Measurements from ENCODE around the gene NTHL1.

GRCh38 chr16:2001456-2002355, 45.9 kb downstream of the NTHL1 start:
- TF ChIP-seq CTCF (CRISPR knock-in tag; IDR thresholded peaks at IDR 0.05) (no peak), NBN (conservative IDR thresholded peaks at IDR 0.05) (no peak), RBM22 (optimal IDR thresholded peaks at IDR 0.05; ENCODE audit: low read length) (no peak), CREB1 (IDR thresholded peaks at IDR 0.05) (no peak), CREB1 (CRISPR knock-in tag; IDR thresholded peaks at IDR 0.05) (no peak), TFAP4 (IDR thresholded peaks at IDR 0.05; ENCODE audit: borderline replicate concordance, low read depth) (no peak), GTF2F1 (IDR thresholded peaks at IDR 0.05; ENCODE audit: low read length) (no peak)
